Caco-2 (cell line): ENCODE results near the gene ZFC3H1. TPM values are rescaled to one million over a fixed set of nuclear protein-coding genes. Genes with fewer than 3 reads are reported as not detected.
"Not testable (repeated sequence)": the region's sequence is repeated elsewhere in the genome, so short reads cannot be mapped to it uniquely, and the experiment has no call there.

Experiments
- BruUV-seq: library from RNA; stranded (reverse); fragments of 400-500 nt; replicated peaks from 2 replicates; lab custom pipeline; 2021; lab: Mats Ljungman, UMichigan
- CTCF ChIA-PET: fragments of 300-600 bp; sonication (Branson Sonifier 250); formaldehyde crosslinking; loops from one replicate; lab custom pipeline; 2022; ENCODE audit warnings: antibody characterized with exemption; lab: Charles Lee
- POLR2A ChIA-PET: fragments of 300-600 bp; sonication (Branson Sonifier 250); formaldehyde crosslinking; loops from one replicate; lab custom pipeline; 2022; ENCODE audit warnings: antibody characterized with exemption; lab: Charles Lee
- DNase-seq, 2 experiments: peaks; one replicate each; pipeline versions ENCODE4 v3.0.0 to v3.0.0-alpha.2; 2020 to 2022
- H3K27me3 ChIP-seq: replicated peaks from 2 replicates; pipeline ENCODE4 v1.6.0; 2011; ENCODE audit warnings: low read length; ENCODE audit not compliant: control insufficient read depth, insufficient read depth
- H3K36me3 ChIP-seq: 2 replicates; pipeline ENCODE4 v1.5.1; 2011; ENCODE audit warnings: low read length; ENCODE audit not compliant: control insufficient read depth, insufficient read depth
- H3K4me1 ChIP-seq: fragments of 250-450 bp; sonication (Bioruptor Pico); 2 replicates; pipeline ENCODE4 v1.5.1; 2020; ENCODE audit warnings: mild to moderate bottlenecking
- H3K4me3 ChIP-seq: 2 replicates; pipeline ENCODE4 v1.5.1; 2011; ENCODE audit warnings: low read depth, mild to moderate bottlenecking, control low read depth, low read length
- H3K9me3 ChIP-seq: fragments of 250-450 bp; sonication (Bioruptor Pico); 2 replicates; pipeline ENCODE4 v1.5.1; 2020; ENCODE audit warnings: mild to moderate bottlenecking, moderate library complexity
- H3K27ac Mint-ChIP-seq: one replicate; pipeline ENCODE4 v1.8.0; 2022; ENCODE audit warnings: mixed read lengths; ENCODE audit not compliant: unreplicated experiment
- H3K27me3 Mint-ChIP-seq: one replicate; pipeline ENCODE4 v1.8.0; 2022; ENCODE audit warnings: mixed read lengths; ENCODE audit not compliant: insufficient read depth, unreplicated experiment
- H3K36me3 Mint-ChIP-seq: one replicate; pipeline ENCODE4 v1.8.0; 2022; ENCODE audit warnings: mild to moderate bottlenecking, mixed read lengths; ENCODE audit not compliant: insufficient read depth, unreplicated experiment
- H3K4me1 Mint-ChIP-seq: one replicate; pipeline ENCODE4 v1.8.0; 2022; ENCODE audit warnings: low read depth, mixed read lengths; ENCODE audit not compliant: unreplicated experiment
- H3K4me3 Mint-ChIP-seq: one replicate; pipeline ENCODE4 v1.8.0; 2022; ENCODE audit warnings: mild to moderate bottlenecking, moderate library complexity, mixed read lengths; ENCODE audit not compliant: unreplicated experiment
- H3K9me3 Mint-ChIP-seq: one replicate; pipeline ENCODE4 v1.8.0; 2022; ENCODE audit warnings: mixed read lengths; ENCODE audit not compliant: unreplicated experiment
- CTCF ChIP-seq, 2 experiments: fragments of 200-600 bp in 1 of 2; IDR thresholded peaks; 1 replicate in 1 of 2; 2 replicates in 1 of 2; pipeline versions ENCODE4 v1.5.1 to v1.8.0; 2011 to 2022; ENCODE audit warnings: antibody characterized with exemption in 1 of 2, control low read depth in 1 of 2, inconsistent platforms in 1 of 2, low read depth in 1 of 2, low read length in 1 of 2, mild to moderate bottlenecking in 1 of 2, moderate library complexity in 1 of 2; ENCODE audit not compliant: insufficient read depth in 1 of 2, severe bottlenecking in 1 of 2, unreplicated experiment in 1 of 2
- intact Hi-C: fragments of 100-400 bp; cut with micrococcal nuclease; formaldehyde crosslinking; loops from one replicate; pipeline ENCODE4 v1.10.0; 2022; ENCODE audit not compliant: unreplicated experiment
- total RNA-seq: library from RNA; stranded (reverse); gene quantifications from 2 replicates; pipeline ENCODE4 v1.2.3, GENCODE V29; 2022

The ZFC3H1 gene
- total RNA-seq, 1 experiment from 2014 or later, result 48.7 TPM

- H3K27ac Mint-ChIP-seq, result no peak overlapping the region
- DNase-seq, result no peak
- Histone ChIP-seq H3K27me3 (no peaks in the 10 kb centered on the region), H3K9me3 (no peaks in the 10 kb centered on the region), H3K4me1 (no peaks in the 10 kb centered on the region), H3K36me3 (no peaks in the 10 kb centered on the region; the same call in none of the 2 replicates), H3K4me3 (no peak overlapping the region)
- no peaks in the 10 kb centered on the region for H3K9me3 Mint-ChIP-seq
- no peak overlapping the region for H3K4me3 Mint-ChIP-seq
- TF ChIP-seq CTCF (IDR thresholded peaks at IDR 0.05; ENCODE audit: insufficient read depth in 1 of 2, low read depth in 1 of 2, low read length in 1 of 2, severe bottlenecking in 1 of 2, unreplicated experiment in 1 of 2), result no peak
- intact Hi-C loops, result no loop called here
- H3K27me3 Mint-ChIP-seq, result no peaks in the 10 kb centered on the region
- ChIA-PET POLR2A (no interaction called here), CTCF (no interaction called here)
- no TSS peak for BruUV-seq
- H3K36me3 Mint-ChIP-seq, result peaks cover 16% of the 10 kb centered on the region
- no peaks in the 10 kb centered on the region for H3K4me1 Mint-ChIP-seq
Observed at GRCh38 chr12:71702590-71702989, 38.9 kb upstream of the ZFC3H1 start.

DNA sequence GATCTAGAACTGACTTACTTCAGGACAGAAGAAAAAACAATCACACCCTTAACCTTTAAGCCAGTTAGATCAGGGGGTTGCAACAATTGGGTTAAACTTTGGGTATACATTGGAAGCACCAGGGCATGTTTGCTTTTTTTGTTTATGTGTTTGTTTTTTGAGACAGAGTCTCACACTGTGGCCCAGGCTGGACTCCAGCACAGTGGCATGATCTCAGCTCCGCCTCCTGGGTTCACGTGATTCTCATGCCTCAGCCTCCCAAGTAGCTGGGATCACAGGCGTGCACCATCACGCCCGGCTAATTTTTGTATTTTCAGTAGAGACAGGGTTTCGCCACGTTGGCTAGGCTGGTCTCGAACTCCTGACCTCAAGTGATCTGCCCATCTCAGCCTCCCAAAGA, 38.5 kb upstream of the ZFC3H1 start:
- H3K9me3 Mint-ChIP-seq, H3K4me3 Mint-ChIP-seq, CTCF ChIA-PET, H3K36me3 ChIP-seq, DNase-seq, H3K27ac Mint-ChIP-seq, H3K4me1 Mint-ChIP-seq, H3K4me3 ChIP-seq, H3K9me3 ChIP-seq, H3K27me3 Mint-ChIP-seq, H3K27me3 ChIP-seq, H3K4me1 ChIP-seq, BruUV-seq, POLR2A ChIA-PET, intact Hi-C loops: not testable (repeated sequence)
- peaks cover 16% of the 10 kb centered on the region for H3K36me3 Mint-ChIP-seq

DNA sequence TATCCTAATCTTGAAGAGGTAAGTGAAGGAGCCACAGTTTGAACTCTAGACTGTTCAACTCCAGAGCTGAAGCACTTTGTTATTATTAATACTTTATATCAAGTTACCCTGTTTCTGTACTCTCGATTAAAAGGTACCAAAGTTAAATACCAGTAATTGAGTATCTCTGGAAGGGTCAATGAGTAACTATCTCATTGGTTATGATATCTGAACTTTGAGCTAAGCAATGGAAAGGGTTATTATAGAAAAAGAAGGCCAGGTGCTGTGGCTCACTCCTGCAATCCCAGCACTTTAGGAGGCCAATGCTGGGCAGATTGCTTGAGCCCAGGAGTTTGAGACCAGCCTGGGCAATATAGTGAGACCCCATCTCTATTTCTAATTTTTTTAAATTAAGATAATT, 32.1 kb upstream of the ZFC3H1 start:
- Mint-ChIP-seq H3K9me3 (no peaks in the 10 kb centered on the region), H3K36me3 (peaks cover 6% of the 10 kb centered on the region), H3K4me1 (no peaks in the 10 kb centered on the region), H3K27ac (no peak overlapping the region), H3K27me3 (no peaks in the 10 kb centered on the region), H3K4me3 (no peak overlapping the region)
- no TSS peak for BruUV-seq
- Histone ChIP-seq H3K4me3 (no peak overlapping the region), H3K4me1 (no peaks in the 10 kb centered on the region), H3K9me3 (no peaks in the 10 kb centered on the region), H3K36me3 (no peaks in the 10 kb centered on the region; the same call in none of the 2 replicates), H3K27me3 (no peaks in the 10 kb centered on the region)
- ChIA-PET POLR2A (no interaction called here), CTCF (no interaction called here)
- intact Hi-C loops, result no loop called here
- DNase-seq, result no peak
- TF ChIP-seq CTCF (IDR thresholded peaks at IDR 0.05; ENCODE audit: insufficient read depth in 1 of 2, low read depth in 1 of 2, low read length in 1 of 2, severe bottlenecking in 1 of 2, unreplicated experiment in 1 of 2), result no peak
